ENCODE measurements around the gene MYBBP1A. TPM values are rescaled to one million over a fixed set of nuclear protein-coding genes. Genes with fewer than 3 reads are reported as not detected.
"Not testable (repeated sequence)": the region's sequence is repeated elsewhere in the genome, so short reads cannot be mapped to it uniquely, and the experiment has no call there.

The MYBBP1A gene
- polyA plus RNA-seq (2012; ENCODE audit: insufficient read depth, insufficient read length, low read depth), result 97.1 TPM

GRCh38 chr17:4554997-4555799 lies at the start of gene MYBBP1A:
TSS of gene MYBBP1A (minus strand) at chr17:4555384. CDS start at chr17:4555324, 60 bp downstream.
- Histone ChIP-seq H3K36me3 (peaks cover 17% of the 10 kb centered on the region), H3K9me3 (no peaks in the 10 kb centered on the region), H3K27me3 (no peaks in the 10 kb centered on the region), H3K4me3 (ENCODE audit: low read depth, low read length) (peak within 1 kb of the TSS; percentile 79), H3K4me1 (no peaks in the 10 kb centered on the region)
- peak; percentile 94 for DNase-seq
- TF ChIP-seq, protein P1, sequence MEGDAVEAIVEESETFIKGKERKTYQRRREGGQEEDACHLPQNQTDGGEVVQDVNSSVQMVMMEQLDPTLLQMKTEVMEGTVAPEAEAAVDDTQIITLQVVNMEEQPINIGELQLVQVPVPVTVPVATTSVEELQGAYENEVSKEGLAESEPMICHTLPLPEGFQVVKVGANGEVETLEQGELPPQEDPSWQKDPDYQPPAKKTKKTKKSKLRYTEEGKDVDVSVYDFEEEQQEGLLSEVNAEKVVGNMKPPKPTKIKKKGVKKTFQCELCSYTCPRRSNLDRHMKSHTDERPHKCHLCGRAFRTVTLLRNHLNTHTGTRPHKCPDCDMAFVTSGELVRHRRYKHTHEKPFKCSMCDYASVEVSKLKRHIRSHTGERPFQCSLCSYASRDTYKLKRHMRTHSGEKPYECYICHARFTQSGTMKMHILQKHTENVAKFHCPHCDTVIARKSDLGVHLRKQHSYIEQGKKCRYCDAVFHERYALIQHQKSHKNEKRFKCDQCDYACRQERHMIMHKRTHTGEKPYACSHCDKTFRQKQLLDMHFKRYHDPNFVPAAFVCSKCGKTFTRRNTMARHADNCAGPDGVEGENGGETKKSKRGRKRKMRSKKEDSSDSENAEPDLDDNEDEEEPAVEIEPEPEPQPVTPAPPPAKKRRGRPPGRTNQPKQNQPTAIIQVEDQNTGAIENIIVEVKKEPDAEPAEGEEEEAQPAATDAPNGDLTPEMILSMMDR (IDR thresholded peaks at IDR 0.05; ENCODE audit: low read depth, low read length), result 0 out of 2 replicates have a peak, but pooled peaks have one; percentile 25

DNA sequence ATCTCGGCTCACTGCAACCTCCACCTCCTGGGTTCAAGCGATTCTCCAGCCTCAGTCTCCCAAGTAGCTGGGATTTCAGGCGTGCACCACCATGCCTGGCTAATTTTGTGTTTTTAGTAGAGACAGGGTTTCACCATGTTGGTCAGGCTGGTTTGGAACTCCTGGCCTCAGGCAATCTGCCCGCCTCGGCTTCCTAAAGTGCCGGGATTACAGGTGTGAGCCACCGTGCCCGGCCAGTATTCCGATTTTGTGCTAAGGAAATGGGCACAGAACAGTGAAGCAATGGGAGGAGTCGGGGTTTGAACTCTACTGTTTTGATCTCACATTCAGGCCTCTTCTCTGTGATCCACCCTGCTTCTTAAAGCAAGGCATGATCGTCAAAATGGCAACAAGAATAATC lies 49.6 kb upstream of the MYBBP1A start:
- not testable (repeated sequence) for H3K27me3 ChIP-seq; DNase-seq; H3K36me3 ChIP-seq; H3K4me3 ChIP-seq (ENCODE audit: low read depth, low read length); H3K9me3 ChIP-seq
- peaks cover 13% of the 10 kb centered on the region for H3K4me1 ChIP-seq

DNA sequence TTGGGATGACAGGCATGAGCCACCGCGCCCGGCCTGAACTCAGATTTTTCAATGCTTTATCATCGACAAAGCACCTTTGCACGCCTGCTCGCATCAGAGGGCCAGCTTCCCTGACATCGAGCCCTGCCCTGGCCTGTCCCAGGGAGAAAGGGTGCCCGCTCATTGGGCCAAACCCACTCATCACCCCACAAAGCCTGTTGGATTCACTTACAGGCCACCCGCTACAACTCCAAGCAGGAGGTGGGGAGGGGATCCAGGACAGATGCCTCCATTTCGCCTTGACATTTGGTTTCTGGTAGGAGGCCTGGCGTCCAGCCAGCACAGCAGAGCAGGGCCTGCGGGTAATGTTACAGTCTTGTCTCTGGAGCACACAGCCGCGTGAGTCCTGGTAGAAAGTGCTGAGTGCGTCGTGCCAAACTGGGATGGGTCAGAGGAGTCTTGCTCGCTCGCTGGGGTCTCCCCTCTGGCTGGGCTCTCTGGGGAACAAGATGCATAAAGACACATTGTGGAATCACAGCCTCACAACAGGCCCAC lies 49.0 kb upstream of the MYBBP1A start:
- Histone ChIP-seq H3K9me3 (no peaks in the 10 kb centered on the region), H3K27me3 (no peaks in the 10 kb centered on the region), H3K4me3 (ENCODE audit: low read depth, low read length) (no peak overlapping the region), H3K4me1 (peaks cover 17% of the 10 kb centered on the region), H3K36me3 (no peaks in the 10 kb centered on the region)
- peak; percentile 89 for DNase-seq
- TF ChIP-seq, protein P1 (IDR thresholded peaks at IDR 0.05; ENCODE audit: low read depth, low read length), result no peak

- TF ChIP-seq, protein P1 (IDR thresholded peaks at IDR 0.05; ENCODE audit: low read depth, low read length), result no peak
- Histone ChIP-seq H3K36me3 (no peaks in the 10 kb centered on the region), H3K9me3 (no peaks in the 10 kb centered on the region), H3K4me3 (ENCODE audit: low read depth, low read length) (no peak overlapping the region), H3K27me3 (no peaks in the 10 kb centered on the region), H3K4me1 (peaks cover 19% of the 10 kb centered on the region)
- DNase-seq, result no peak
Measured at GRCh38 chr17:4602041-4602440, 46.9 kb upstream of the MYBBP1A start.

DNA sequence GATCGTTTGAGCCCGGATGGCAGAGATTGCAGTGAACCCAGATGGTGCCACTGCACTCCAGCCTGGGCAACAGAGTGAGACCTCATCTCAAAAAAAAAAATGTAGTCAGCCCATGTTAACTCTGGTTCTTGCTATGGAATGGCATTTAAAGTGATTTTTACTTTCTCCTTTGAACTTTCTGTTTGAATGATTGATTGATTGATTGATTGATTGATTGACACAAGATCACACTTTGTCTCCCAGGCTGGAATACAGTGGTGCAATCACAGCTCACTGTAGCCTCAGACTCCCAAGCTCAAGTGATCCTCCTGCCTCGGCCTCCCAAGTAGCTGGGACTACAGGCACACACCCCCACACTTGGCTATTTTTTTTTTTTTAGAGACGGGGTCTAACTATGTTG lies 46.1 kb upstream of the MYBBP1A start:
- no peaks in the 10 kb centered on the region for H3K27me3 ChIP-seq
- H3K4me3 ChIP-seq (ENCODE audit: low read depth, low read length), result no peak overlapping the region
- TF ChIP-seq, protein P1 (IDR thresholded peaks at IDR 0.05; ENCODE audit: low read depth, low read length), result no peak
- H3K9me3 ChIP-seq, result no peaks in the 10 kb centered on the region
- no peaks in the 10 kb centered on the region for H3K36me3 ChIP-seq
- H3K4me1 ChIP-seq, result peaks cover 19% of the 10 kb centered on the region
- DNase-seq, result no peak

DNA sequence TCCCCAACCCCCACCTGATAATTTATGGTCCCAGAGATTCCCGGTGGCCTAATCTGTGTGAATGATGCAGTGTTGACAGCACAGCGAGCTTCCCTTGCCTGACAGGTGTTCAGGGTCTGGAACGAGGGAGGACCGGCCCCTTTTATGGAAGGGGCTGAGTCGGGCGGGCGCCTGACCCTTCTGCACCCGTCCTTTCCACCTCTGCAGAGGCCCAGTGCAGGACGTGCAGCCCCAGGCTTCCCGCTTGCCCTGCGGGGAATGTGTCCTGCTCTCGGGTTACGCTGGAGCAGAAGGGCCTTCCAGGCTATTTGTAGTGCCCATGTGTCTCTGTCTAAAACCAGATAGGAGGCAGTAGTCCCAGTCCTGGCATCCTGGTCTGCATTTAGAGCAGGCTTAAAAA lies 45.4 kb upstream of the MYBBP1A start:
- H3K4me3 ChIP-seq (ENCODE audit: low read depth, low read length), result 0 out of 2 replicates have a peak overlapping the region, but pooled peaks have one; percentile 11
- TF ChIP-seq, protein P1 (IDR thresholded peaks at IDR 0.05; ENCODE audit: low read depth, low read length), result 0 out of 2 replicates have a peak, but pooled peaks have one; percentile 13
- H3K36me3 ChIP-seq, result no peaks in the 10 kb centered on the region
- no peaks in the 10 kb centered on the region for H3K9me3 ChIP-seq
- peaks cover 19% of the 10 kb centered on the region for H3K4me1 ChIP-seq
- DNase-seq, result peak; percentile 37
- no peaks in the 10 kb centered on the region for H3K27me3 ChIP-seq
